CD4-positive, alpha-beta T cell treated with Interferon gamma for 1 hour (primary cell): ENCODE data around the gene DSCAM.
"Not testable (repeated sequence)": the region's sequence is repeated elsewhere in the genome, so short reads cannot be mapped to it uniquely, and the experiment has no call there.

Source experiments
- DNase-seq: peaks from one replicate; pipeline ENCODE4 v3.0.0-alpha.2; 2020

The DSCAM gene

GRCh38 chr21:40507978-40508377 lies 339.0 kb downstream of the DSCAM start:
- DNase-seq, result no peak

- no peak for DNase-seq
Observed at GRCh38 chr21:40505681-40506080, 341.3 kb downstream of the DSCAM start.

GRCh38 chr21:40505244-40505643 lies 341.7 kb downstream of the DSCAM start:
- no peak for DNase-seq

GRCh38 chr21:40504825-40505224 lies 342.1 kb downstream of the DSCAM start:
- DNase-seq, result no peak

GRCh38 chr21:40496116-40496515 lies 350.8 kb downstream of the DSCAM start:
- DNase-seq, result no peak

GRCh38 chr21:40490408-40490807 lies 356.6 kb downstream of the DSCAM start:
- DNase-seq, result no peak

GRCh38 chr21:40489001-40489400 lies 358.0 kb downstream of the DSCAM start:
- DNase-seq, result no peak

- no peak for DNase-seq
Observed at GRCh38 chr21:40481764-40482163, 365.2 kb downstream of the DSCAM start.

GRCh38 chr21:40474513-40474912 lies 372.4 kb downstream of the DSCAM start:
- no peak for DNase-seq

GRCh38 chr21:40472013-40472412 lies 374.9 kb downstream of the DSCAM start:
- DNase-seq, result no peak

- DNase-seq, result no peak
Observed at GRCh38 chr21:40471103-40471502, 375.9 kb downstream of the DSCAM start.

GRCh38 chr21:40466893-40467483 lies 380.0 kb downstream of the DSCAM start:
- no peak for DNase-seq

GRCh38 chr21:40465382-40465781 lies 381.6 kb downstream of the DSCAM start:
- no peak for DNase-seq

- DNase-seq, result no peak
Observed at GRCh38 chr21:40463176-40463575, 383.8 kb downstream of the DSCAM start.

GRCh38 chr21:40461008-40461407 lies 385.9 kb downstream of the DSCAM start:
- DNase-seq, result no peak

GRCh38 chr21:40457741-40458140 lies 389.2 kb downstream of the DSCAM start:
- DNase-seq, result no peak

GRCh38 chr21:40454057-40454456 lies 392.9 kb downstream of the DSCAM start:
- no peak for DNase-seq

GRCh38 chr21:40453183-40453582 lies 393.8 kb downstream of the DSCAM start:
- no peak for DNase-seq

GRCh38 chr21:40452548-40452947 lies 394.4 kb downstream of the DSCAM start:
- DNase-seq, result no peak

- DNase-seq, result no peak
Observed at GRCh38 chr21:40447016-40447415, 399.9 kb downstream of the DSCAM start.

- no peak for DNase-seq
Observed at GRCh38 chr21:40445349-40445921, 401.5 kb downstream of the DSCAM start.

- DNase-seq, result not testable (repeated sequence)
Observed at GRCh38 chr21:40439581-40439980, 407.4 kb downstream of the DSCAM start.

GRCh38 chr21:40438616-40439015 lies 408.3 kb downstream of the DSCAM start:
- no peak for DNase-seq

- DNase-seq, result no peak
Observed at GRCh38 chr21:40436261-40436660, 410.7 kb downstream of the DSCAM start.

GRCh38 chr21:40433538-40433937 lies 413.4 kb downstream of the DSCAM start:
- DNase-seq, result no peak
